Activated T-cell treated with anti-CD3 and anti-CD28 coated beads for 1 hour (primary cell): ENCODE data around the gene CCL16.
A peak's percentile ranks its signal among the peaks of the same experiment; 100 is the strongest.
"Not testable (repeated sequence)": the region's sequence is repeated elsewhere in the genome, so short reads cannot be mapped to it uniquely, and the experiment has no call there.

Experiments used
- DNase-seq: peaks from one replicate; pipeline ENCODE4 v3.0.0-alpha.2; 2020; ENCODE audit warnings: low read depth

Gene CCL16

DNA sequence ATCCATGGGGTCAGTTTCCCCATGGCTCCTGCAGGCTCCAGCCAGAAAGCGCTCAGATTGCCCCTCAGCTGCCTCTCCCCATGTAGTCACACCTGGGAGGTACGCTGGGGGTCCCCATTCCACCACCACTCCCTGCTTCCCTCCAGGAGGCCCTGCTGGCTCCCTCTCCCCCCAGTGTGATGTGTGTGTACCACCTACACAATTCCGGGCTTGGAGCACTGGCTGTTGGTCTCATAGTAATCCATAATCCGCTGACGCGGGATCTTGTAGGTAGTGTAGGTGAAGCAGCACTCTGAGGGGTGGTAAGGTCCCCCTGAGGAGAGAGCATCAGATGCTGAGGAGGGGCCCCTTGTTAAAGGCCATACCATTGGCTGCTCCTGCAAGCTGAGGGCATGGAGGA lies 2.8 kb upstream of the CCL16 start:
- DNase-seq, result no peak

DNA sequence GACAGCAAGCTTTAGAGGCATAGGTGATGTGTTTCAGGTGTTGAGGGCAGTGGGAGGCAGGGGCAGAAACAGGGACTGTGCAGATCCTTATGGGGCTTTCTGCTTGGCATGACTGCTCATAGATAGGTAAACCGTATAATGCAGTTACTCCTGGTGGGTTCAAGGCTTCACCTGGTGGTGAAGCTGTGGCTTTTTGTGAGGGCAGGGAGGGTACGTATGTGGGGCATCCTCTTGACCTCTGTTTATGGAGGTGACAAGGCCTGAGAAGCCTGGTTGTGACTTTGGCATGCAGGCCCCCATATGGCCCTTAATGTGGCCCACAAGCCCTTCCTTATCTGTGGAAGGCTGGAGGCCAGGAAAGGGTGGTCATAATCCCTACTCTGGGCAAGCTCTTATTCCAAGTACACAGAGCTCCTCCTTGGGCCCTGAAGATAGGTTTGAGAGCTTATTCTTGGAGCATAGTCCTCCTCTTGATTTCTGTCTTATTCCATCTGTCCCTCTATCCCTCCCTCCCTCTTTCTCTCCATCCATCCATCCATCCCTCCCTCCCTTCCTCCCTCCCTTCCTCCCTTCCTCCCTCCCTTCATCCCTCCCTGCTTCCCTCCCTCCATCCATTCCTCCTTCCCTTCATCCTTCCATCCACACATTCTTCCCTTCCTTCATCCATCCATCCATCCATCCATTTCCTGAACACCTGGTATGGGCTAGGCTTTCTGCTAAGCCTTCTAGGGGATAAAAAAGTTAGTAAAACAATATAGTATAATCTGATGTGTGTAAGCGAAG lies 1.3 kb upstream of the CCL16 start:
- DNase-seq, result no peak

GRCh38 chr17:35981908-35982330 lies 622 bp upstream of the CCL16 start:
- no peak for DNase-seq

DNA sequence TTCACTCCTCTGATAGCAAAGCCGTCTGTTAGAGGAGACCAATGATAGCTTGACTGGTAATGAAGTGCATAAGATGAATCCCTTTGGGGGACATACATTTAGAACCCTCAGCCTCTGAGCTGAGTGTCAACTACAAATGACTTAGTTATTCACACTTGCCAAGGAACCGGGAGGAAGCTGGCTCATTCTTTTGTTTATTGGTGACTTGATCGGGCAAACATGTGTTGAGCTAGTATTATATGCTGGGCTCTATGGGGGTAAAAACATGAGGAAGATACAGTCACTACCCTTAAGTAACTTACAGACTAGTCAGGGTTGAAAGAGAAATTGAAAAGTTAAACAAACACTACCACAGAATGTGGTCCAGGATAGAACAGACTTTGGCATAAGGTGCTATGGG lies 3.0 kb downstream of the CCL16 start:
- no peak for DNase-seq

- no peak for DNase-seq
Observed at GRCh38 chr17:35977509-35977908, 3.8 kb downstream of the CCL16 start.

DNA sequence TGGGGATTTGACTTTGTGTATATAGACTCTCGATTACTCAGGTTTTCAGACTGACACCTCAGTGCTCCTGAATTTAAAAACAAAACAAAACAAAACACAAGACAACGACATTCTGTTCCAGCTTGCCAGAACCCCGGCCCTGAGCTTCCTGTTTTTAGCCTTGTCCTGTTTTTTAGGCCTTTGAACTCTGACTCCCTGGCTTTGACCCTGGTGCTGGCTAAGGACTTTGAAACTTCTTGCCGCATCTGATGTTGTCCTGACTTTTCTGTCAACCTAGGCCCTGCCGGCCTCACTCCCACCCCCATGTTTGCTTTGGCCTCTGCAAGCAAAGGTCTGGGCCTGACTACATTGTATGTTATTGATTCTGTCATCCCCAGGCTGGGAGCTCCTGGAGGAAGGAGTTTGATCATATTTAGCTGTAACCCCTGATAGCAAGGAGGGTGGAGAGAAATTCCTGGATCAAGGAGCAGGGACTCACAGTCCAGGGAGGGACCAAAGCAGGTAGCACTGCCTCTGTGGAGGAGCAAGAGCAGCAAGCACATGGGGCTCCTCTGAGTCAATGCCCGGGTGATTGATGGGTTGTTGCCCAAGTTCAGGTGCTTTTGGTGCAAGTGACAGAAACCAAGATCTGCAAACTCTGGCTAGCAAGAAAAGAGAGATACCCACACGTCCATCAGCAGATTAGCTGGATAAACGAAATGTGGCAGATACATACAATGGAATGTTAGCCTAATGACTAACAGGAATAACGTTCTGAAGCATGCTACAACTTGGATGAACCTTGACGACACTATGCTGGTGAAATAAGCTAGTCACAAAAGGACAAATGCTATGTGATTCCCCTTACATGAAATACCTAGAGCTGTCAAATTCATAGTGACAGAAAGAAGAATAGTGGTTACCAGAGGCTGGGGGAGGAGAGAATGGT lies 7.7 kb downstream of the CCL16 start:
- no peak for DNase-seq

DNA sequence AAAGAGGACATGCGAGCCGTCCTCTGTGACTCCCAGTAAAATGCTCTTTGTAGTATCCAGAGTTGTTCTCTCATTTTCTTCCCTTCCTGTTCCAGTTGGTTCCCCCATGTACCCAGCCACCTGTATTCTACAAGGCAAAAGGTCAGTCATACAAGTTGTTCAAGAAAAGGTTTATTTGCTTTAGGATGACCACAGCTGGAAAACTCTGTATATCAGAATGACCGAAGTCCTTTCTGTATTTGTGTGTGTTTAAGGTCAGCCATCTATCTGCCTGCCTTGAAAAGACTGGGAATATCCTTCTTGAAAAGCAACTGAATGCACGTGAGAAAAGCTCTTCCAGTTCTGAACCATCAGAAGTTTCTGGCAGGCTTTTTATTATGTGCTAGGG lies 8.4 kb downstream of the CCL16 start:
- no peak for DNase-seq

DNA sequence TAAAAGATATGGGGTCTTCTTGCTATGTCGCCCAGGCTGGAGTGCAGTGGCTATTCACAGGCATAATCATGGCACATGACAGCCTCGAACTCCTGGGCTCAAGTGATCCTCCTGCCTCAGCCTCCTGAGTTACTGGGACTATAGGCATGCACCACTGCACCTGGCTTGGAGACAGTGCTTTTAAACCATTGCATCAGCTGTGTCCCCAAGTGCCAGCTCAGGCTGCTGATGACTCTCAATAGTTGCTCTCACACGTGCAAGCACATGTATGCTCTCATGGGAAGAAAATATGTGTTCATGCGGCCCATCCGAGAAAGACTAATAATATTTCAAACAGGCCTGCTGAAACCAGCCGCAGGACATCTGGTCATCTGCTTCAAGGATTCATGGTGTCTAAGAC lies 8.8 kb downstream of the CCL16 start:
- no peak for DNase-seq

- DNase-seq, result no peak
Observed at GRCh38 chr17:35972066-35972465, 9.2 kb downstream of the CCL16 start.

DNA sequence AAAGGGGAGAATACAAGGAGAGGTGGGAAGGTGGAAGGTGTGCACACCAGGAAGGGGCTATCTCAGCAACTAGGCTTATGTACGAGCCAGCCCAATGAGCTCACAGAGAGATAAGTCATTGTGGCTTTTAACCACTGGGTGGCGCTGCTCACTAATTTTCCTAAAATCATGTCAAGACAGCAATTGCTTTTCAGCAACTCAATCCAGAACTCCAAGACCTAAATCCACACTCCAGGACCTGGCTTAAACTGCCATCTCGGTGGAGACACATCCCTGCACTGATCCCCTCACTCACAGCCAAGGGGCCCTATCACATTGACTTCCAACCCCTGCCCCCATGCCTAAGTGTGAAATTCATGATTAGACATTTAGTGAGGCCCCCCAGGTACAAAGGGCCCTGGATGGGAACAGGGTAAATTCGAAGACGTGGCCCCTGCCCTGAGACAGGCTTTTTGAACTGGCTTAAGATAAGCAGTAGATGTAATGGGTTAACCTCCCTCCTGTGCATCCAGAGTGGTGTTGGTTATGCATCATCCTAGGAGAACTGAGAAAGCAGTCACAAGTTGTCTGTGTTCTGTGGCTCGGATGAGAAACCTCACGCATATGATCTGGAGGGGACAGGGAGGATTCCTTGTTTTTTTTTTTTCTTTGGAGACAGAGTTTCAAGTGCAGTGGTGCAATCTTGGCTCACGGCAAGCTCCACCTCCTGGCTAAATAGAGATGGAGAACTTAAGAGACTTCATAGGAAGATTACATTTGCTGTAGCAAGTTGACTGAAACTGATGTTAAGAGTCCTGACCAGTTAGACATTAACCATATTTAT lies 11.5 kb downstream of the CCL16 start:
- peak; percentile 58 for DNase-seq

DNA sequence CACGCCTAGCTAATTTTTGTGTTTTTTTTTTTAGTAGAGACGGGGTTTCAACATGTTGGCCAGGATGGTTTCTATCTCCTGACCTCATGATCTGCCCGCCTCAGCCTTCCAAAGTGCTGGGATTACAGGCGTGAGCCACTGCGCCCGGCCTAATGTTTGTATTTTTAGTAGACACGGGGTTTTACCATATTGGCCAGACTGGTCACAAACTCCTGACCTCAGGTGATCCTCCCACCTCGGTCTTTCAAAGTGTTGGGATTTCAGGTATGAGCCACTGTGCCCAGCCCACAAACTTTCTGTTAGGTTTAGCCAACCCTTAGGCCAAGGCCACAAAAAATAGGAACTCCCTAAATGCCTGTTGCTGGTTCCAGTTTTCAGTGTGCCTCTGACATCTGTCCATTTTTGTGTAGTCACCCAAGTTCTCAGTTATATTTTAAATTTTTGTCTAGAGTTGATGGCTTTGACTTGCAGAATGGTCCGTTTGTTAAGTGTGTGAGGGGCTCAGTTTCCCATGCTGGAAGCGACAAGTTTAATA lies 12.7 kb downstream of the CCL16 start:
- no peak for DNase-seq

GRCh38 chr17:35965272-35965671 lies 16.0 kb downstream of the CCL16 start:
- no peak for DNase-seq

- DNase-seq, result no peak
Observed at GRCh38 chr17:35963663-35964062, 17.6 kb downstream of the CCL16 start.

GRCh38 chr17:35953720-35954119 lies 27.6 kb downstream of the CCL16 start:
- no peak for DNase-seq

DNA sequence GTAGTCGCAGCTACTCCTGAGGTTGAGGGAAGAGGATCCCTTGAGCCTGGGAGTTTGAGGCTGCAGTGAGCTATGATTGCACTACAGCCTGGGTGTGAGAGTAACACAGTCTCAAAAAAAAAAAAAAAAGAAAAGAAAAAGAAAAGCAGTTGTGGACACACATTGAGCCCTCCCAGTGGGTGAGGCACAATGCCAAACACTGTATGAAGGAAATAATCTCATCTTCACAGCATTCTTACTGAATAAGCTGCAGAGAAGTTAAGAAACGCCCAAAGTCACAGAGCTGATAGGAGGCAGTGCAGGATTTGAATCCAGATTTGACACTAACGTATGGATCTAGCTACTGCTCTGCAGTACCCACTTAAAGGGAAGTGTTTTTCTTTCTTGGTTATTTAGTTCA lies 31.9 kb downstream of the CCL16 start:
- no peak for DNase-seq

DNA sequence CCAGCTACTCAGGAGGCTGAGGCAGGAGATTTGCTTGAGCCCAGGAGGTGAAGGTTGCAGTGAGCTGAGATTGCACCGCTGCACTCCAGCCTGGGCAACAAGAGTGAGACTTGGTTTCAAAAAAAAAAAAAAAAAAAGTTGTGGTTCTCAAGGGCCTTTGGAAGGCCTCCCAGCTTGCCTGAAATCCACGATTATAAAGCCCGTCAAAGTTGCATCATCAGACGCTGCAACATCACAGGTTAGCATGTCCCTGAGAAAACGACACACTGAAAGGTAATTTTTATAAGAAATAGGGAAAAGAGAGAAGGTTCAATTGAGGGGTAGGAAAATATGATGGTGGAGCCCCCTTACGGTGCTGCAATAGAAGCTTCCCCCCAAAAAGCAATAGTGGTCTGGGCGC lies 33.2 kb downstream of the CCL16 start:
- DNase-seq, result no peak

DNA sequence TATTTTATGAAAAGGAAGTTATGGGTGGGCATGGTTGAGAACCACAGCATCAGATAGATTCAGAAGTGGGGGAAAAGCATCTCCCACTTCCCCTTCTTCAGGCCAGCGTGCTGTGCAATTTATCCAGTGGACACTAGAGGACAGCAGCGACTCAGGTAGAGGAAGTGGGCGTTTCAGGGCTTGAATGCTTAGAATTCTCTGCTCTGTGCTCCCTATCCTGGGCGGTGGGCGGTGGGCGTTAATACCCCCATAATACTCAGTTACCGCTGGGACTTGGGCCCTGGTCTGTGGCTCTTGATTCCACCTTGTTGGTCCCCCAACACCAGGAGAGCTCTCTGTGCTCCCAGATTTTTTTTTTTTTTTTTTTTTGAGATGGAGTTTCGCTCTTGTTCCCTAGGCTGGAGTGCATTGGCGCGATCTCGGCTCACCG lies 34.1 kb downstream of the CCL16 start:
- DNase-seq, result peak; percentile 9

DNA sequence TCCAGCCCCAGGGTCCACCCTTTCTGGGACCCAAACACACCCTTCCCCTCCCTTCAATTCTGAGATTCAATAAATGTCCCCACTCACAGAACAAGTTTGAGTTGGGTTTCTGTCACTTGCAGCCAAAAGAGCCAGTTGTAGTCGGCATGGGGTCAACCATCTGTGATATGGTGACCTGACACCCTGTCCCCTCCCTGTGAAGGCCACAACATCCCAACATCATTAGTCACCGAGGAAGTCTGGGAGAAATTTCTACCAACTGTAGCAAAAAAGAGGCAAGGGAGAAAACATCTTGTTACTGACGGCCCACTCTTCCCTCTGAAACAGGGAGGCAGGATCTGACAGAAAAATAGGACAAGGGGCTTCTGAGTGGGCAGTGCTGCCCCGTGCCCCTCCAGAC lies 37.1 kb downstream of the CCL16 start:
- DNase-seq, result no peak

GRCh38 chr17:35943537-35943936 lies 37.8 kb downstream of the CCL16 start, which contains the start of gene LYZL6:
TSS of gene LYZL6 (minus strand) at chr17:35943713. CDS start at chr17:35939356, 4,357 bp downstream.
- no peak for DNase-seq

DNA sequence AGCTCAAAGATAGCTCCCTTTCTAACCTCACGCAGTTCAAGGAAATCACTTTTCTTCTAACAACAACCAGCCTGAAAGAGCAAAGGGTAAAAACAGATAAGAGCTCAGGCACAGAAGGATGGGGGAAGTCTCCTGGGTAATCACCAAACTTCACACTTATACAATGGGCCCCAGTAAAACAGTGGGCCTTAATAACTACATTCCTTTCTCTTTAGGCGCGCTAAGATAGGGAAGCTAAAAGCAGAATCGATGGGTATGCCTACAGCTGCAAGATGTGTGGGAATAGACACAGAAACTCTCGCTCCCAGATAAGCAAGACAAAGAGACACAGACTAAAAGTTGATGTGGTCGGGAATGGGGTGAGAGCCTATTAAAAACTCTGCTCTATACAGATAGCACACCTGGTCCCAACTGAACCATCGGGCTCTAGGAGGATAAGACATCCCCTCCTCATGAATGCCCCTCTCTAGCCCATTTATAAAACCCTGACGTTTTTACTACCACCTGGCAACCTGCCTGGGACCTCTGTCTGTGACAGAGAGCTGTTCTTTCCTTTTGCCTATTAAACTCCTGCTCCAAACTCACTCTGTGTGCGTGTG lies 38.6 kb downstream of the CCL16 start:
- DNase-seq, result no peak

DNA sequence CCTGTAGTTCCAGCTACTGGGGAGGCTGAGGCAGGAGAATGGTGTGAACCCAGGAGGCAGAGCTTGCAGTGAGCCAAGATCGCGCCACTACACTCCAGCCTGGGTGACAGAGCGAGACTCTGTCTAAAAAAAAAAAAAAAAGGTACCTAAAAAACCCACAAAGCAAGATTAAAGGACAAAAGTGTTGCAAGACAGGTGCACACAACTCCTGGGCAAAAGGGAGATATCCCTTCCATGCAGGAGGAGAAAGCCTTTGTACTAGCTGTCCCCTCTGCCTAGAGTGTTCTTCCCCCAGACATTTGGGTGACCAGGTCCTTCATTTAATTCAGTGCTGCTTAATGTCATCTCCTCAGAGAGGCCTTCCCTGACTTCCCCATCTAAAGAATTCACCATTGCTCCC lies 42.8 kb downstream of the CCL16 start:
- DNase-seq, result not testable (repeated sequence)

- no peak for DNase-seq
Observed at GRCh38 chr17:35936063-35936462, 45.2 kb downstream of the CCL16 start.
